Kasumi-1 (cell line): ENCODE results near the gene MVB12B.
A peak's percentile ranks its signal among the peaks of the same experiment; 100 is the strongest.

Experiments used
- DNase-seq, 2 experiments: peaks; one replicate each; lab custom pipeline; 2025; lab: John Stamatoyannopoulos, UW

The MVB12B gene

DNA sequence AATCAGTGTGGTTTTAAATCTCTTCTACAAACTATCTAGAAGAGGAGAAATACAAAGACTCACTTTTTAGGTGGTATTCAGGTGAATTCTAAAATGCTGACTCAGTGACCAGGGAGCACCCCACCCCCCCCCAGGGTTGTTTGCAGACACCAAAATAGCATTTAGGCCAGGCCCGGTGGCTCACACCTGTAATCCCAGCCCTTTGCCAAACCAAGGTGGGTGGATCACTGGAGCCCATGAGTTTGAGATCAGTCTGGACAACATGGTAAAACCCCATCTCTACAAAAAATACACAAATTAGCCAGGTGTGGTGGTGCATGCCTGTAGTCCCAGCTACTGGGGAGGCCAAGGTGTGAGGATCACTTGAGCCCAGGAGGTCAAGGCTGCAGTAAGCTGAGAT is 168.1 kb downstream of the MVB12B start:
- DNase-seq = no peak

GRCh38 chr9:126495411-126496180 is 169.0 kb downstream of the MVB12B start:
- DNase-seq = no peak

DNA sequence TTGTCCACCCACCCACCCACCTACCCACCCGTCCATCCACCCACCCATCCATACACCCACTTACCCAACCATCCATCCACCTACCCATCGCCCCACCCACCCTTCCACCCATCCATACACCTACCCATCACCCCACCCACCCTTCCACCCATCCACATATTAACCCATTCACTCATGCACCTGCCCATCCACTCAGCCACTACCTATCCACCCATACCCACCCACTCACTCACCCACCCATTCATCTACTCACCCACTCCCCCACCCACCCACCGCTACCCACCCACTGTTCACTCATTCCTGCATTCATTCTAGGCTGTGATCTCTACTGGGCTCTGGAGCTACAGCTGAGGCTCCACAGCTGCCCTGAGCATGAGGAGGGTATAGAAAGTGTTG is 169.6 kb downstream of the MVB12B start:
- no peak for DNase-seq

DNA sequence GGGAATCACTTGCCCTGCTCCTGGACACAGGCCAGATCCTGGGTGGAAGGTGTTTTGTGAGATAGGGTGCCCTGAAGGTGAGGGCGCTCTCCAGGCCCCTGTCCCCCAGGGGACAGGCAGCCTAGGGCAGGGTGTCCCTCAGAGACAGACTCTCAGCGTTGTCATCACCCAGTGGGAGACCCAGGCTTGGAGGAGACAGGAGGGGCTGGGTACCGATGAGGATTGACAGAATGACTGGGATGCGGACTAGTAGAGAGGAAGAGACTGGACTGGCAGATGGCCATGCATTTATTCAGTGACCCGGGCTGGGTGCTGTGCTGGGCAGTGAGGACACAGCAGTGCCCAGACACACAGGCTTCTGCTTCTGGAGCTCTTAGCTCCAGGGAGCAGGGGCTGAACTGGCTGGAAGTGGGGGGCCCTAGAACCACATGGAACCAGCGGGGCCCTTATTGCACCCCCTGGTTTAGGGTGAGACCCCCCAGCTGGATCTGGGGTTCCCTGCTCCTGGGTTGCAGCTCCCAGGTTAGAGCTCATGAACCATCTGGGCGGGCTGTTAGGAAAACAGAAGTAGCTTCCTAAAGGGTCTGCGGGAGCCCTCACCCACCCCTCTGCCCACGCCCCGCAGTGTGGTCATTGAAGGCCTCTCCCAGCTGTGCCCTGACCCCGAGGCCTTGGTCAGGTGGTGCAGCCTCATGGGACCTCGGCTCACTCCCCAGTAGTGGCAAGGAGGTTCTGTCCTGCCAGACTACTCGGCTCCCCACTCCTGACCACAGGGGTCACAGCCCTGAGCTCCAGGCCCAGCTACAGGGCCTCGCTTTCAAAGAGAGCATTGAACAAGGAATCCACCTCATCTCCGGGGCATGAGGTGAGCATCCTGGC is 170.4 kb downstream of the MVB12B start:
- no peak for DNase-seq

GRCh38 chr9:126497660-126498275 is 171.1 kb downstream of the MVB12B start:
- peak; percentile 95 to 97 for DNase-seq

DNA sequence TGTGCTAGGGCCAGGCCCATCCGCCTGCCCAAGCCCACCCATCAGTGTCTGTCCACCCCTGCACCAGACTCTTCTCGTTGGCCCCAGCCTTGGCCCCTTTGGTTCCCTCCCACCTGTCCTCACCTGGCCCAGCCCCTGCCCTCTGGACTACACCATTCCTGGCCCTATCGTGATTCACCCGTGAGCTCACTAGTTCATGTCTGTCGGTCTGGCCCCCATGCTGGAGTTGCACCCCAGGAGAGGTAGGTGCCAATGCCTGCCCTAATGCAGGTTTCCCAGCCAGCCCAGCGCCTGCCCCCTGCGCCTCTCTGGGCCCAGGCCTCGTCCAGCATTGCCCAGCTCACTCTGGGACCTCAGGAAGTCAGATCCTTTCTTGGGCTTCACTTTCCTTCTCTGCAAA is 171.7 kb downstream of the MVB12B start:
- no peak for DNase-seq

DNA sequence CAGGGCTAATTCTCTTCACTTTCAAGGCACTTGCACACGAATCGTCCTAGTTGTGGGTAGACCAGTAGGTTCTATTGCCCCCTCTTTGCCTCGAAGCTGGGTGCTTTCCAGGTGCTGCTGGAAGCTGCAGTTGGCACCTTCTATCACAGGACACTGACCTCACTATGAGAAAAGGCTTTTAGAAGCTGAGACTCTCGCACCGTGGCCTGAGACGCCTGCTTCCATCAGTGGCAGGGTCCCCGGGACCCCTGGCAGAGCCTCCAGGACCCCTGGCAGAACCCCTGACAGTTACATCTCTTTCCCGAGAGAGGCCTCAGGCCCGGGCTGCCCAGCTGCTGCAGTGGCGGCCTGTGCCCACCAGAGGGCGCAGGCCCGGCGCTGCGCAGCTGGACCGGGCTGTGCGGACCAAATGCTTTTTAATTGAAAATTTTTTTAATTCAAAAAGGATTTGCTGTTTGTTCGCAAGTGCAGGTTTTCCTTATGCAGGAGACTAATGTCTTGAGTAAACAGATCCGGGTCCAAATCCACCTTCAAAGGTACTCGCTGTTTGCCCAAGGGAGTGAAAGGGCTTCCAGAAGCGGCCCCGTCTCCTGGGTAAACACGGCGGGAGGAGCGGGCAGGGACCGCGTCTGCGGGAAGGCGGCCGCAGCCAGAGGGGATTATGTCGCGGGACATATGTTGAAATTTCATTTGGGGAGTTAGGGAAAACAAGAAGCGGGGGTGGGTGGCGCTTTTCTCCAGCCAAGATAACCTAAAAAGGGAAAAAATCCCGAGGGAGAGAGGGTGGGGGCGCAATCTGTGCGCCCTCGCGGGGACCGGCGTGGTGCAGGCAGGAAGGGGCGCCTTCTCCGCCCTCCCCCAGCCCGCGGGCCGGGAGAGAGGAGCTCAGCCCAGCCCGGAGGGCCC is 172.6 kb downstream of the MVB12B start:
- DNase-seq = peak; percentile 36 to 43

DNA sequence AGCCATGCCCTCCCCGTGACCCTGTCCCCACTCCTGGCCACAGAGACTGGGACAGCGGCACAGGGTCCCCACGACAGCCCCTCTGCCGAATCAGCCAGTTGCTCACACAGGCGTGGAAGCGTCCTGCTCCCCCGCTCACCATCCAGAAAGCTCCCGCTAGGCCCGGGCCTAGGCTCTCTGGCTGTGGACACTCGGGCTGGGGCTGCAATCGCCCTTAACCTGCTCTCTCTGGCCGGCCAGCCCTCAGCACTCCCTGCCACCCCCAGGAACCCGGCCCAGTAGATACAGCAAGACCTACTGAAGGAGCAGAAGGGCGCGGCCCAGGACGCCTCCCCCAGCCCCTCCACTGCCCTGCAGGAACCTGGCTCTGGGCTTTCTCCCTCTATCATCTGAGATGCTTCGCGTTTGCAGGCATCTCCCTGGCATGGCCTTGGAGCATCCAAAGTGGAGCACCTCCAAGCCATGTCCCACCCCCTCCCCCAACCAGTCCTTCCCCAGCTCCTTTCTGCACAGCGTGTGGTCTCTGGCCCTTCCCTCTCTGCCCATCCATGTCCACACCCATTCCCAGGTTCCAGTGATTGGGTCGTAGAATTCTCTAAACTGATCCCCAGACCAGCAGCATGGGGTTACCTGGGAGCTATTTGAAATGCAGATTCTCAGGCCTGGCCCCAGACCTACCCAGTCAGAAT is 173.4 kb downstream of the MVB12B start:
- DNase-seq = no peak

- DNase-seq = peak; percentile 79 to 80
Observed at GRCh38 chr9:126500600-126501382, 174.2 kb downstream of the MVB12B start.

DNA sequence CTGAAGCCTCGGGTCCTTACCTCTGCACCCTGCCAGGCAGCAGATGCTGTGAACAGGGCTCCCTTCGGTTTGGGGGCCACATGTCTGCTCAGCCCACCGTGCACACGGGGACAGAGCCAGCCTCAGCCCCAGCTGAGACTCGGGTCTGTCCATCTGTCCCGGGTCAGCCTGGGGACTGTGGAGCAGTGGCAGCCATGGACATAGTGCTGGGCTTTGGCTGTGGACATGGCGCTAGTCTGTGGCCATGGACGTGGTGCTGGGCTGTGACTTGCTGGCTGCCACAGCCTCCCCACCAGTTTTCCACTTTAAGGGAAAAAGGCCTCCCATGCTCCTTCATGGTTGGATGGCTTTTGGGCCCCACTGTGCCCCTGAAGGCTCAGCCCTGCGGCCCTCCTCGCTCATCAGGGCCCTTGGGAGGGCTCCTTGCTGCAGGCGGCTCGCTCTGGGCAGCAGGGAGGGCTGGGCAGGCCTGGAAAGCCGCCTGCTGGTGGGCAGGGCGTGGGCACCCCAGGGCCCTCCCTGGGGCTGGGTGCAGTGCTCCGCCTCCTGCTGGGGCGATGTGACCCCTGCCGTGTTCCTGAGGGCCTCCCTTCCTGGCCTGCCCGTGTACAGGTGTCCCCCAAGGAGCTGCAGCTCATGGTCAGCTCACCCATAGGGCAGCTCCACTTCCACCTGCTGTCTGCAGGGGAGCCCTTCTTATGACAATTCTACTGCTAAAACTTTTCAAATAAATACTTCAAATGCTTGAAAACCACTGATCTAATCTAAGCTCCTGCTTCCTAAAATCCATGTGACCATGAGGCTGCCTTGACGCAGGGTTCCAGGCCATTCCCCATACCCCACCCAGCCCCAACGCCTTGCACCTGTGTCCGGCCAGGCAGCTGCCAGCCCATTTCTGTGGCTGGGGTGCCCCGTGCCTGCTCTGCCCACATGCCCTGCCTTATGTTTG is 175.0 kb downstream of the MVB12B start:
- no peak for DNase-seq

GRCh38 chr9:126502417-126503332 is 176.0 kb downstream of the MVB12B start:
- DNase-seq = no peak

DNA sequence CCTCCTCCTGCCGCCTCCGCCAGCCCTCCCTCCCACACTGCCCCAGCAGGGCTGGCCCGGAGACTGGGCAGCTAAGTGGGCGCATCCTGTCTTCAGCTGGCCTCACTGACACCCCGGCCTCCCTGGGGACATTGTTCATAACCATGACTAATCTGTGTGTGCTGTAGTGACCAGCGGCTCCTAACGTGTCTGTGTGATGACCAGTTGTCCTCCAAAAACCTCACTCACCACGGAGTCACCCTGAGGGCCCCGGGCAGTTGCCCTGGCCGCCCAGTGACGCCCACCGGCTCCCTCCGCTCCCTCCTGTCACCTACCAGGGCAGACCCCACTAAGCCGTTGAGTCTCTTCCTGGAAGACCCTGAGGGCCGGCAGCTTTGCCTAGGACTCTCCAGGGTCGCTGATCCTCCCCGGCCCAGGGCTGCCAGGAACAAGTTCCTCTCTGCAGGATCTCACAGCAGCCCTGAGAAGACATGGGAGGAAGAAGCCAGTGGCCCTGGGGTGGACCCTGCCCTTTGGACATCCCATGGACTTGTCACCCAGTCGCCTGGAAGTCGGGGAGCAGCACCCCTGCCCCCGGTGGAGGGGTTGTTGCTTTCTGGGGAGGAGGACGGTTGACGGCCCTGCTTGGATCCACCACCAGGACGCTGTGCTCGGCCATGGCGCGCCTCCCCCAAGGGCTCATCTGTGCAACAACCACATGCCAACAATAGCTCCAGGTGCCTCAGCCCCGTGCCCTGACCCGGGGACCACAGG is 176.9 kb downstream of the MVB12B start:
- DNase-seq = no peak

DNA sequence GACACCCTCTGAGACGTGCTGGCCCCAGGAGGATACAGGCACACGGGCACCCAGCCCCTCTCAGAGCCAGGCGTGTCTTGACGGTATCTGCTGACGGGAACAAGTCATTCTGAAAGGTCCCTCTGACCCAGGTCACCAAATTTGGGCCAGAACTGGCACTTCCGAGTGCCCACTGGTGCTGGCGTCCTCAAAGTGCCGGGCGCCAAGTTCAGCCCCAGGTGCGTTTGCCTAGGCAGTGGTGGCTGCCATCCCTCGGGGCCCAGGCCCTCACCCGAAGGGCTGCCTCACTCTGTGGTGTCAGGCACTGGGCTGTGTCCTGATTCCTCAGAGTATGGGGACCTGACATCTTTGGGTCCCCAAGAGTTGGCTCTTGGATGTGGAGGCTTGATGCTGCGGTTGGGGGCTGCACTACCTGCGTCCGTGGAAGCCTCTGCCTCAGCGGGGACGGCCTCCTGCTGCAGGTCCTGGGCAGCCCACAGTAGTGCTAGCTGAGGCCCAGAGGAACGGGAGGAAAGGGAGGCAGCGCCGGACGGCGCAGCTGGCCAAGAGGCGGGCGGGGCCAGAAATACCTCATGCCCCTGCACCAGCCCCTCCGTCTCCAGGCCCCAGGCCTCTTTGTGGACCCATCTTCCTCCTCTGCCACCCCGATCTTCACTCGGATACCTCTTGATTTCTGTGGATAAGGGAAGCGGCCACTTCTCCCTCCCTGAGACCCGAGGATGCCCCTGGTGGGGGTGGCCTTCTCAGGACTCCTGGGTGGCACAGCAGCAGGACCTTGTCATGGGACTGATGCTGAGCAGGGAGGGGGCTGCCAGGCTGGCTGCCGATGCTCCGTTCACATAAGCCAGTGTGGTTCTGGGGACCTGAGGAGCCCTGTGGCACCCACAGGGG is 177.7 kb downstream of the MVB12B start:
- no peak for DNase-seq

- no peak for DNase-seq
Observed at GRCh38 chr9:126504977-126505455, 178.4 kb downstream of the MVB12B start.

DNA sequence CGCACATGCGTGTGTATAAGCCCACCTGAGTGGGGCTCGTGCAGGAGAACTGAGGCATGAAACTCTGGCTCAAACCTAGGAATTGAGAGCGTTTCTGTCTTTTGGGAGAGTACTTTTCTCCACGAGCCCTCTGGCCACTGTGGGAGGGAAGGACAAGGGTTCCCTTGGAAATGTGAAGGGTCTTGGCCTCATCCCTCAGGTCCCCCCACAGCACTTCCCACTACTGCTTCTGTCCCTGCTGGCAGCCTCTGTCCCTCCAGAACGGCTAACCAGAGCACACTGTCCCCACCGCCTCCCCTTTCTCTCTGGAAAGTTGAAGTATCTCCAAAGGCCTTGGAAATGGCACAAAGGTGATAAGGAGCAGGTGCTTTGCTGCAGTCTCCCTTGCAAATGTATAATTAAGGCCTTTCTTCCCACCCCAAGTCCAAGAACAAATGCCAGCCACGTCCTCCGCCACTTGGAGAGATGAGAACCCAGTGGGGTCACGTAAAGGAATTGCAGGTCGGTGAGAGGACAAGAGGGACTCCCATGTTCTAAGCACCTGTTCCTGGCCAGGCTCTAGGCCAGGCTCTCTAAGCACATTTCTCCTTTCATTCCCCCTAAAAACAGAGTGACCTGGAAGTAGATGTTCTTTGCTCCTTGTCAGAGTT is 179.2 kb downstream of the MVB12B start:
- no peak for DNase-seq
